HG02870 (cell line): ENCODE results near the gene ADARB2.
"Not testable (repeated sequence)": the region's sequence is repeated elsewhere in the genome, so short reads cannot be mapped to it uniquely, and the experiment has no call there.

ENCODE experiments used
- ATAC-seq: cut with Tn5 transposase; IDR thresholded peaks from one replicate; pipeline ENCODE4 v1.9.1; 2021; ENCODE audit warnings: mild to moderate bottlenecking, moderate library complexity; ENCODE audit not compliant: unreplicated experiment

Gene ADARB2

GRCh38 chr10:1402816-1403507 is 334.4 kb downstream of the ADARB2 start:
- no peak for ATAC-seq

- ATAC-seq: no peak
Observed at GRCh38 chr10:1402016-1402770, 335.1 kb downstream of the ADARB2 start.

GRCh38 chr10:1401071-1401965 is 336.0 kb downstream of the ADARB2 start:
- no peak for ATAC-seq

GRCh38 chr10:1400101-1401070 is 336.9 kb downstream of the ADARB2 start:
- no peak for ATAC-seq

GRCh38 chr10:1399431-1400100 is 337.8 kb downstream of the ADARB2 start:
- ATAC-seq: no peak

GRCh38 chr10:1398626-1399410 is 338.5 kb downstream of the ADARB2 start:
- no peak for ATAC-seq

GRCh38 chr10:1398116-1398515 is 339.2 kb downstream of the ADARB2 start:
- ATAC-seq: not testable (repeated sequence)

GRCh38 chr10:1396297-1396635 is 341.1 kb downstream of the ADARB2 start:
- ATAC-seq: no peak

- no peak for ATAC-seq
Observed at GRCh38 chr10:1395481-1396296, 341.6 kb downstream of the ADARB2 start.

- ATAC-seq: no peak
Observed at GRCh38 chr10:1395025-1395480, 342.3 kb downstream of the ADARB2 start.

- no peak for ATAC-seq
Observed at GRCh38 chr10:1394155-1394912, 343.0 kb downstream of the ADARB2 start.

GRCh38 chr10:1393481-1393880 is 343.8 kb downstream of the ADARB2 start:
- ATAC-seq: no peak

- no peak for ATAC-seq
Observed at GRCh38 chr10:1392127-1392526, 345.2 kb downstream of the ADARB2 start.

- ATAC-seq: no peak
Observed at GRCh38 chr10:1390200-1390599, 347.1 kb downstream of the ADARB2 start.

GRCh38 chr10:1384026-1384425 is 353.3 kb downstream of the ADARB2 start:
- no peak for ATAC-seq

GRCh38 chr10:1382711-1383110 is 354.6 kb downstream of the ADARB2 start:
- ATAC-seq: no peak

GRCh38 chr10:1381339-1381738 is 356.0 kb downstream of the ADARB2 start:
- ATAC-seq: no peak
